ENCODE results near the gene NCAM1.

The NCAM1 gene

DNA sequence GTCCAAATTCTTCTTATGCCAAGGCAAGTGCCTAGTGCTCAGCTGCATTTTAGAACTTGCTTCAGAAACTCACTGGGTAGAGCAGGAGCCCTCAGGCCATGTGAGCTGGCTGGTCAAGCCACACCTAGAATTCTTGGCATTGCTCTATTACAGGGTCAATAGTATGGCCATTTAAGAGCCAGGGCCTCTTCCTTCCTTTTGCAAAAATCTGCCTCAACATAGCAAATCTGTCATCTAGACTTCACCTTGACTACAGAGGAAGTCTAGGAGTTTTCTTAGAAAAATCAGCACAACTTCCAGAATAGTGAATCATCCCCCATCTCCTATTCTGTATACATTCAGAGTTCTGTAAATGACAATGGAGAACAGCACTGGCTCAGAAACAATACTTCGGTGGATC lies 241.2 kb downstream of the NCAM1 start:
- DNase-seq (ENCODE audit: low spot score): no peak

GRCh38 chr11:113203141-113203753 lies 242.0 kb downstream of the NCAM1 start:
- no peak for DNase-seq (ENCODE audit: low spot score)

- no peak for DNase-seq (ENCODE audit: low spot score)
These were observed 243.1 kb downstream of the NCAM1 start for GRCh38 chr11:113204280-113204679.

DNA sequence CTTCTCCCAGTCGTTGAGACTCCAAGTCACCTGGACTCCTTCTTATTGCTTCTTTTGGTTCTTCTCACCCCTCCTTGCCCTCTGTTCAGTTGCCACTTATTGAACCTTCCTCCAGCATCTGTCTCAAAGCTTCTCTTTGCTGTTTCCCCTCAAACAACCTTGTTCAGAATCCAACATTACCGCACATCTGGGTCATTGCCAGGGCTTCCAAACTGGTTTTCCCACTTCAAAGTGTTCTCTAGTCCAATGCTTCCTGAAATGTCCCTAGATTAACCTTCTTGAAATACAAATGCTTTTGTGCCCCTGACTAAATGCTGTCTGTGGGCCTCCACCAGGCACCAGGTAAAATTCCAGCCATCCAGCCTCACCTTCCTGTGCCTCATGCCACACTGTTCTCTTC lies 252.3 kb downstream of the NCAM1 start:
- no peak for DNase-seq (ENCODE audit: low spot score)

- no peak for DNase-seq (ENCODE audit: low spot score)
These were observed 261.0 kb downstream of the NCAM1 start for GRCh38 chr11:113222241-113222640.

- DNase-seq (ENCODE audit: low spot score): no peak
These were observed 273.7 kb downstream of the NCAM1 start for GRCh38 chr11:113234888-113235287.

DNA sequence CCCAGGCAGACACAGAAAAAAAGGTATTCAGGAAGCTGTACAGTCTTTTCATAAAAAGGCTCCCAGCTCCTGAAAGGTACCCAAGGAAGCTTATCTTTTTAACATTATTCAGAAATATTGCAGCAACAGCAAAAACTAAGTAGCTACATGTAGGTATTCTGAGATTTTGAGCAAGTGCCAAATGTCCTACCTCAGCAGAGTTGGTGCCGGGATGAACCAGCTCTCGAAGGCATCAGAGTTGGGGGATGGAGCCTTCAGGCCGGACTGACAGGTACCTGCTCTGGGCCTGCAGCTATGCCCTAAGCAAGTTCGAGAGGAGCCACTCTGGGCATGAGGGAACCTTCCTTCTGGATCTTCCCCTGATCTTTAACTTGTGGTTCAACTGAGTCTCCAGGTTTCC lies 276.0 kb downstream of the NCAM1 start:
- DNase-seq (ENCODE audit: low spot score): no peak

DNA sequence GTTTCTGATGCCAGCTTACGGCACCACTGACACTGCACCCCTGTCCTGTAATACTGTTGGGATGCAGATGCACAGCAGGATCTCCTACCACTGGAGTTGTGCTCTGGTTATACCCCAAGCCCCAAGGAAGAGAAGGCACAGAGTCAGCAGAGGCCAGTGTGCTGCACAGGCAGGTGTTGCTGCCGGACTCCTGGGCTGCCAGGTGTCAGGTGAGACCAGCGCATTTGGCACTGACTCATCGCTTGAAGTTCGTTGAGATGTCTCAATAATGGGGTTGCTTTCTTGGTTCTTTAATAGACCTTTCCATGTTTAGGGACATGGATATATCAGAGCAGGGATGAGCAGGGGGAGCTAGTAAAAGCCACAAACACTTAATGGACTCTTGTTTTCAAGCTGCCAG lies 277.5 kb downstream of the NCAM1 start:
- no peak for DNase-seq (ENCODE audit: low spot score)

GRCh38 chr11:113240389-113240788 lies 279.2 kb downstream of the NCAM1 start:
- DNase-seq (ENCODE audit: low spot score): no peak

- no peak for DNase-seq (ENCODE audit: low spot score)
These were observed 279.8 kb downstream of the NCAM1 start for GRCh38 chr11:113240790-113241635.

- no peak for DNase-seq (ENCODE audit: low spot score)
These were observed 280.4 kb downstream of the NCAM1 start for GRCh38 chr11:113241636-113242054.

GRCh38 chr11:113242060-113242459 lies 280.8 kb downstream of the NCAM1 start:
- DNase-seq (ENCODE audit: low spot score): no peak

- DNase-seq (ENCODE audit: low spot score): no peak
These were observed 281.7 kb downstream of the NCAM1 start for GRCh38 chr11:113242767-113243397.

GRCh38 chr11:113243696-113244095 lies 282.5 kb downstream of the NCAM1 start:
- no peak for DNase-seq (ENCODE audit: low spot score)

GRCh38 chr11:113245216-113245615 lies 284.0 kb downstream of the NCAM1 start:
- no peak for DNase-seq (ENCODE audit: low spot score)

DNA sequence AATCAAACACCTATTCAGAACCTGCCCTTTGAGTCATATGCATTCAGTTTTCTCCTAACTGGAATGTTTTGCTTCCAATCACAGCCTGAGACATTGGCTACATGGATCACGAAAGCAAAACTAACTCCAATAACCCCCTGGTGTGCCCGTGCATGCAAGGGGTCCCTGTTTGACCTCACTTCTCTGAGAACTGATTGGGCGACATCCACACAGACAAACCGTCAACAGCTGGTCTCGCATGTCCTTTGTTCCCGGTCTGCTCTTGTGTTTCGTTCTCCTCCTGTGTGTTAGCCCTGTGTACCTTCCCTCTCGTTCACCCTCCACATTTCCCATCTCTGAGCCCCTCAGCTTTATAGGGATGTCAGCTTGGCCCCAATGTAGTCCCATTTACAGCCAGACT lies 286.0 kb downstream of the NCAM1 start:
- DNase-seq (ENCODE audit: low spot score): no peak

DNA sequence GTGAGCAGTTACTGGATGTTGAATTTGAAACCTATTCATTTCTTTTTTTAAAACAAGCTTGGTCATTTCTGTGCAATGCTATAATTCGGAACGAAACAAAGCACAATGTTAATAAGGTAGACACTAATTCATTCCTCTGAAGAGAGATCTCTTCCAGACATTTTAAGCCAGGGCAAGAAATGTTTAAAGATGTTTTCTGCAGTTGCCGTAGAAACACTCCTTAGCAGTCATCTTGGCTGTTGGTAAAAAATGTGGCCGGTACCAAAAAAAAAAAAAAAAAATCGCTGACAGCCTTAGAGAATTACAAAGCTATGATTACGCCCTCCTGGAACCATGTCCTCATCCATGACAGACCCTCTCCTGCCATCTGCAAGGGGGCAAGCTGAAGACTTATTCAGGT lies 286.7 kb downstream of the NCAM1 start:
- DNase-seq (ENCODE audit: low spot score): no peak

GRCh38 chr11:113248702-113249490 lies 287.7 kb downstream of the NCAM1 start:
- DNase-seq (ENCODE audit: low spot score): no peak

GRCh38 chr11:113249491-113249763 lies 288.2 kb downstream of the NCAM1 start:
- DNase-seq (ENCODE audit: low spot score): no peak

GRCh38 chr11:113249786-113250185 lies 288.6 kb downstream of the NCAM1 start:
- DNase-seq (ENCODE audit: low spot score): no peak

- DNase-seq (ENCODE audit: low spot score): no peak
These were observed 290.1 kb downstream of the NCAM1 start for GRCh38 chr11:113251281-113251680.

DNA sequence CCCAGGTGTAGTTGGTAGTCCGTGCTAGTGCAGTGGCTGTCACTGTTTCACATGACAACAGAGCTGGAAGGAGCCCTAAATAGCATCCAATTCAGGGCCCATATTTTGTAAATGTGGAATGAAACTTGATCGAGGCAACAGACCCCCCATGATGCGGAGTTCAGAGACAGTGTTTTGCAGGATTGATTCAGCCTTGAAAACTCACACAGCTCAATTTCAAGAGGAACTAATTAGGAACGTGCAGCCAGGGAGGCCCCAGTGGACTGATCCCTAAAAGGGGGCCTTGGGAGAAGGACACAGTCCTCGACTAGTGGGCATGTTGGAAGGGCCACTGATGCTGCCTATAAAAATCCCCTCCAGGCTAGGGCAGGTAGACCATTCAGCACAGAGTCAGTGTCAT lies 292.2 kb downstream of the NCAM1 start:
- DNase-seq (ENCODE audit: low spot score): no peak

DNA sequence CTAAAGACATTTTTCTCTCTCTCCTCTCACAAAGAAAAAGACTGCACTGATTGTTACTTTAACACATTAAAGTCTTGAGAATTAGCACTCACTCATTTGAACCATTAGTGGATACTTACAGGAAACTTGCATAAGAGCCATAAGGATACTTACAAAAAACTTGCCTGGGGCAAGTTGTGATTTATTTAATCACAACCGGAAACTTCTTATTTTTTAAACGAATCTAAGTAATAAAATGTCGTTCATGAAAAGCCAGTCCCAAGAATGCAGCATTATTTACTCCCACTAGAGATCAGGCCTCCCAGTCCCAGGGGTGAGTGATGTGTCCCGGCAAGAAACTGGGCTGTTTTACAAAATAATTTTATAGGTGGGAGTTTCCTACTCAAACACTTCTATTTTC lies 293.9 kb downstream of the NCAM1 start:
- no peak for DNase-seq (ENCODE audit: low spot score)

All from germinal center (tissue), 1 donor.